ENCODE results near the gene LTBP3.

LTBP3 gene

GRCh38 chr11:65492637-65493366, 65.4 kb downstream of the LTBP3 start:
- DNase-seq, result no peak

- DNase-seq, result no peak
Measured at GRCh38 chr11:65492387-65492636, 65.8 kb downstream of the LTBP3 start.

- DNase-seq, result no peak
Measured at GRCh38 chr11:65491614-65492386, 66.4 kb downstream of the LTBP3 start.

GRCh38 chr11:65491163-65491465, 67.0 kb downstream of the LTBP3 start:
- DNase-seq, result no peak

GRCh38 chr11:65489706-65490320, 68.3 kb downstream of the LTBP3 start:
- DNase-seq, result no peak

GRCh38 chr11:65489035-65489705, 69.0 kb downstream of the LTBP3 start:
- no peak for DNase-seq

All from CD4-positive, alpha-beta T cell treated with Interleukin-6 for 4 hours (primary cell).